ENCODE results near the gene RAB32.

RAB32 gene

DNA sequence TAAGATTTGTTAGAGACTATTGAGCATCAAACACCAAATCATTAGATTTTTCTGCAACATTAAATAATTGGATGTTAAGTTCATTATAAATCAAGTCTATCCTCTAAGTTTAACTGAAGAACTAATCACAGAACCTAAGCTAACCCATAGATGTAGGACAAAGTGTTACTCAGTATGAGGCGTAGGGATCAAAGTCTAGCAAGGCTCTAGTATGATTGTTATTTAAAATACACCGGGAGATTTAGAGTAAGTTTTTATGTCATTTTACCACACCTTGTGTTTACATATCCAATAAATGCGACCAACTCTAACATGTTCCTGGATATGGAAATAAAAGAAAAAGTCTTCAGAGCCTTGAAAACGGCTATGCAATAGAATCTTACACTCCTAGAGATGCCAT, 57.7 kb downstream of the RAB32 start:
- Histone ChIP-seq H3K27ac (ENCODE audit: poor library complexity, severe bottlenecking) (no peak overlapping the region), H3K4me3 (ENCODE audit: severe bottlenecking) (no peak overlapping the region), H3K27me3 (ENCODE audit: insufficient read depth, poor library complexity, severe bottlenecking) (no peaks in the 10 kb centered on the region), H3K4me1 (ENCODE audit: insufficient read depth, poor library complexity, severe bottlenecking) (peaks cover 4% of the 10 kb centered on the region), H3K36me3 (ENCODE audit: low read depth) (no peaks in the 10 kb centered on the region), H3K9me3 (ENCODE audit: severe bottlenecking) (no peaks in the 10 kb centered on the region)
- DNase-seq (ENCODE audit: low spot score) (no peak), ATAC-seq (ENCODE audit: low read depth) (no peak)
- TF ChIP-seq, protein P1, sequence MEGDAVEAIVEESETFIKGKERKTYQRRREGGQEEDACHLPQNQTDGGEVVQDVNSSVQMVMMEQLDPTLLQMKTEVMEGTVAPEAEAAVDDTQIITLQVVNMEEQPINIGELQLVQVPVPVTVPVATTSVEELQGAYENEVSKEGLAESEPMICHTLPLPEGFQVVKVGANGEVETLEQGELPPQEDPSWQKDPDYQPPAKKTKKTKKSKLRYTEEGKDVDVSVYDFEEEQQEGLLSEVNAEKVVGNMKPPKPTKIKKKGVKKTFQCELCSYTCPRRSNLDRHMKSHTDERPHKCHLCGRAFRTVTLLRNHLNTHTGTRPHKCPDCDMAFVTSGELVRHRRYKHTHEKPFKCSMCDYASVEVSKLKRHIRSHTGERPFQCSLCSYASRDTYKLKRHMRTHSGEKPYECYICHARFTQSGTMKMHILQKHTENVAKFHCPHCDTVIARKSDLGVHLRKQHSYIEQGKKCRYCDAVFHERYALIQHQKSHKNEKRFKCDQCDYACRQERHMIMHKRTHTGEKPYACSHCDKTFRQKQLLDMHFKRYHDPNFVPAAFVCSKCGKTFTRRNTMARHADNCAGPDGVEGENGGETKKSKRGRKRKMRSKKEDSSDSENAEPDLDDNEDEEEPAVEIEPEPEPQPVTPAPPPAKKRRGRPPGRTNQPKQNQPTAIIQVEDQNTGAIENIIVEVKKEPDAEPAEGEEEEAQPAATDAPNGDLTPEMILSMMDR (IDR thresholded peaks at IDR 0.05; ENCODE audit: poor library complexity, severe bottlenecking), result no peak

DNA sequence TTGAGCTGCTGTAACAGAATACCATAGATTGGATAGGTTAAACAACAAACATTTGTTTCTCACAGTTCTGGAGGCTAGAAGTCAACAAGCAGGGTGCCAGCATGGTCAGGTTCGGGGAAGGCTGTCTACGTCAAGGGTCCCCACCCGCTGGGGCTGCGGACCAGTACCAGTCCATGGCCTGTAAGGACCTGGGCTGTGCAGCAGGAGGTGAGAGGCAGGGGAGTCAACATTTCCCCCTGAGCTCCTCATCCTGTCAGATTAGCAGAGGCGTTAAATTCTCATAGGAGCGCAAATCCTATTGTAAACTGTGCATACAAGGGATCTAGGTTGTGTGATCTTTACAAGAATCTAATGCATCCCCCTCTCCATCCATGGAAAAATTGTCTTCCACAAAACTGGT, 58.9 kb downstream of the RAB32 start:
- H3K4me1 ChIP-seq (ENCODE audit: insufficient read depth, poor library complexity, severe bottlenecking), result no peaks in the 10 kb centered on the region
- H3K9me3 ChIP-seq (ENCODE audit: severe bottlenecking), result no peaks in the 10 kb centered on the region
- DNase-seq (ENCODE audit: low spot score) (no peak), ATAC-seq (ENCODE audit: low read depth) (no peak)
- H3K27ac ChIP-seq (ENCODE audit: poor library complexity, severe bottlenecking), result no peak overlapping the region
- no peak overlapping the region for H3K4me3 ChIP-seq (ENCODE audit: severe bottlenecking)
- H3K36me3 ChIP-seq (ENCODE audit: low read depth), result no peaks in the 10 kb centered on the region
- H3K27me3 ChIP-seq (ENCODE audit: insufficient read depth, poor library complexity, severe bottlenecking), result no peaks in the 10 kb centered on the region
- TF ChIP-seq, protein P1 (IDR thresholded peaks at IDR 0.05; ENCODE audit: poor library complexity, severe bottlenecking), result no peak
